Measurements from ENCODE around the gene FRY. TPM values are rescaled to one million over a fixed set of nuclear protein-coding genes. Genes with fewer than 3 reads are reported as not detected.

FRY gene
- total and polyA plus RNA-seq, 10 donors = 0.80 to 30.0 (median 23.5) TPM

DNA sequence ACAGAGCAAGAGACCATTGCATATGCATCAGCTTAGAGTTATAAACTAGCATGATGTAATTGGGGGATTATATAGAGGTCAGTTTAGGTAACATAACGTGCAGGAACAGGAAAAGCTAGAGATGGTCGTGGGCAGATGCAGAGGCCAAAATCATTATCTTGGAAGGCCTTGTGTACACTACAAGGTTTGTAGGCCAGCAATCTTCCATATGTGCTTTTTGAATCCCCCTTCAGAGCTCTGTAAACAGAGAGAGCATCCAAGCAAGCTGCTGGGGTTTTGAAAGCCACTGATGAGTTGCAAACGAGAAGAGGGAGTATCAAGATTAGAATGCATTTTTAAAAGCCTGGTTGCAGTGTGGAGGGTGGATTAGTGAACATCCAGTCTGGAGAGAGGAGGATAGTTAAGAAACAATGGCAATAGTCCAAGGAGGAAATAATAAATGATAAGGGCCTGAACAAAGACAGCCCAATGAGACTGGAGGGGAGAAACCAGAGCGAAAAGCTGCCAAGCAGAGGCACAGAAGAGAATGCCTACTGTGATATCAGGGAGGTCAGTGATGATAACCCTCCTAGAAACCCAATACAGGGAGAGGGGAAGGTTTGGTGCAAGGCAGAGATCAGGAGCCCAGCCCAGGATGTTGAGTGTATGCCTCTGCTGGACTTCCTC lies 174.0 kb downstream of the FRY start:
- DNase-seq = no peak
- Histone ChIP-seq H3K36me3 (peaks cover 0 to 70% (median 8%) of the 10 kb centered on the region in 6 donors), H3K27ac (no peak overlapping the region), H3K4me3 (no peak overlapping the region), H3K27me3 (replicated peaks in 1 of 7) (no peaks in the 10 kb centered on the region), H3K9me3 (no peaks in the 10 kb centered on the region), H3K4me1 (peaks cover 0 to 8% (median 2%) of the 10 kb centered on the region in 6 donors)
- TF ChIP-seq, protein P1, sequence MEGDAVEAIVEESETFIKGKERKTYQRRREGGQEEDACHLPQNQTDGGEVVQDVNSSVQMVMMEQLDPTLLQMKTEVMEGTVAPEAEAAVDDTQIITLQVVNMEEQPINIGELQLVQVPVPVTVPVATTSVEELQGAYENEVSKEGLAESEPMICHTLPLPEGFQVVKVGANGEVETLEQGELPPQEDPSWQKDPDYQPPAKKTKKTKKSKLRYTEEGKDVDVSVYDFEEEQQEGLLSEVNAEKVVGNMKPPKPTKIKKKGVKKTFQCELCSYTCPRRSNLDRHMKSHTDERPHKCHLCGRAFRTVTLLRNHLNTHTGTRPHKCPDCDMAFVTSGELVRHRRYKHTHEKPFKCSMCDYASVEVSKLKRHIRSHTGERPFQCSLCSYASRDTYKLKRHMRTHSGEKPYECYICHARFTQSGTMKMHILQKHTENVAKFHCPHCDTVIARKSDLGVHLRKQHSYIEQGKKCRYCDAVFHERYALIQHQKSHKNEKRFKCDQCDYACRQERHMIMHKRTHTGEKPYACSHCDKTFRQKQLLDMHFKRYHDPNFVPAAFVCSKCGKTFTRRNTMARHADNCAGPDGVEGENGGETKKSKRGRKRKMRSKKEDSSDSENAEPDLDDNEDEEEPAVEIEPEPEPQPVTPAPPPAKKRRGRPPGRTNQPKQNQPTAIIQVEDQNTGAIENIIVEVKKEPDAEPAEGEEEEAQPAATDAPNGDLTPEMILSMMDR (IDR thresholded peaks at IDR 0.05 in 8 of 11, conservative IDR thresholded peaks at IDR 0.05 in 3 of 11) = no peak
- TF ChIP-seq POLR2AphosphoS5 (IDR thresholded peaks at IDR 0.05) = no peak
- no peak for TF ChIP-seq POLR2A (IDR thresholded peaks at IDR 0.05)
- WGBS, 5 donors = 46 to 67% (median 52%) methylated on average over 4 of the region's 4 CpGs
- intact Hi-C loops (cut with DNase I; ENCODE audit: low total_unique reads) = no loop called here

DNA sequence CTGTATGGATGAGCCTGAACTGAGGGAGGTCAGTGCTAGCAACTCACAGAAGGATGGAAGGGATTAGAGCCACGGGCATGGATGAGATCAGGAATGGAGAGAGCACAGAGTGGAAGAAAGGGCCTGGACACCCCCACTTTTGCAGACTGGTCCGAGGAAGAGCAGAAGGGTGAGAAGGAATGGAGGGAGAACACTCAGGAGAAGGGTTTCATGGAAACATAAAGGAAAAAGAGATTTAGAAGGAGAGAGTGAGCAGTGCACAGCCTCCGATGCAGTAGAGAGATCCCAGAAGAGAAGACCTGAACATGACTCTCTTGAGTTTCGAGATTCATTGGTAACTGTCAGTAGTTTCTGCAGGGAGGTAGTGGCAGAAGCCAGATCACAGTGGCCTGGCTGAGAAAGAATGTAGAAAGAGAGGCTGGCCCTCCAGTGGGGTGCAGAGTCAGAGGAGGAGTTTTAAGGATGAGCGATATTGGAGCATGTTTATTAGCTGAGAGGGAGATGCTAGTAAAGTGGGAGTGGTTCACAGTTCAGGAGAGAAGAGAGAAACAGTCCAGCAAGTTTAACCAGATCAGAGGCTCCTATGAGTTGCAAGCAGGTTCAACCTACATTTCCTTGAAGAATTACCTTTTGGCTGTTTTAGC lies 174.6 kb downstream of the FRY start:
- no peak for TF ChIP-seq POLR2A (IDR thresholded peaks at IDR 0.05)
- TF ChIP-seq, protein P1 (IDR thresholded peaks at IDR 0.05 in 8 of 11, conservative IDR thresholded peaks at IDR 0.05 in 3 of 11) = no peak
- no peak for TF ChIP-seq POLR2AphosphoS5 (IDR thresholded peaks at IDR 0.05)
- peaks cover 0 to 77% (median 13%) of the 10 kb centered on the region in 6 donors for H3K36me3 ChIP-seq
- H3K27me3 ChIP-seq (replicated peaks in 1 of 7) = no peaks in the 10 kb centered on the region
- H3K27ac ChIP-seq = no peak overlapping the region
- H3K4me3 ChIP-seq = no peak overlapping the region
- H3K4me1 ChIP-seq = peaks cover 0 to 8% (median 2%) of the 10 kb centered on the region in 6 donors
- intact Hi-C loops (cut with DNase I; ENCODE audit: low total_unique reads) = no loop called here
- no peak for DNase-seq
- no peaks in the 10 kb centered on the region for H3K9me3 ChIP-seq
- 71 to 85% (median 84%) methylated on average over 5 of the region's 5 CpGs for WGBS, 5 donors

DNA sequence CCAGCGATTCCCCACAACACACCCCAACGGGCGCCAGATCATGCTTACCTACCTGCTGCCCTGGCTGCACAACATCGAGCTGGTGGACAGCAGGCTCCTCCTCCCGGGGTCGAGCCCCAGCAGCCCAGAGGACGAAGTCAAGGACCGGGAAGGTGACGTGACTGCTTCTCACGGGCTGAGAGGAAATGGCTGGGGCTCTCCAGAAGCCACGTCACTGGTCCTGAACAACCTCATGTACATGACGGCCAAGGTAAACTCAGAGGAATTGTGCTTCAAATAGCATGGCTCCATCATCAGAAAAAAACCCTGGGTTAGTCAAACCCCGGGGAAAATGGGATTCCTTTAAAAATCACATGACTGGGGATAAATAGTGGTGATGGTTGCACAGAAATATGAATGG lies 177.3 kb downstream of the FRY start:
- 90 to 92% (median 91%) methylated on average over 13 of the region's 13 CpGs for WGBS, 5 donors
- H3K27ac ChIP-seq = no peak overlapping the region
- DNase-seq = no peak

More for the DNA sequence above, 177.3 kb downstream of the FRY start:
- TF ChIP-seq POLR2A (IDR thresholded peaks at IDR 0.05) = no peak
- no peak for TF ChIP-seq POLR2AphosphoS5 (IDR thresholded peaks at IDR 0.05)
- TF ChIP-seq, protein P1 (IDR thresholded peaks at IDR 0.05 in 8 of 11, conservative IDR thresholded peaks at IDR 0.05 in 3 of 11) = no peak
- intact Hi-C loops (cut with DNase I; ENCODE audit: low total_unique reads) = no loop called here
- no peak overlapping the region for H3K4me3 ChIP-seq
- no peaks in the 10 kb centered on the region for H3K27me3 ChIP-seq (replicated peaks in 1 of 7)
- H3K9me3 ChIP-seq = no peaks in the 10 kb centered on the region
- peaks cover 0 to 80% (median 13%) of the 10 kb centered on the region in 6 donors for H3K36me3 ChIP-seq
- H3K4me1 ChIP-seq = peaks cover 0 to 8% (median 2%) of the 10 kb centered on the region in 6 donors
